Stimulated activated naive CD4-positive, alpha-beta T cell (primary cell): Measurements from ENCODE around the gene PTRHD1.
A peak's percentile ranks its signal among the peaks of the same experiment; 100 is the strongest.
"Not testable (repeated sequence)": the region's sequence is repeated elsewhere in the genome, so short reads cannot be mapped to it uniquely, and the experiment has no call there.

Experiments
- DNase-seq, 6 experiments: peaks; one replicate each; lab custom pipeline; 2025; lab: John Stamatoyannopoulos, UW

The PTRHD1 gene

GRCh38 chr2:24792874-24793760 is at the start of gene PTRHD1, which contains the start of gene CENPO:
PTRHD1 (minus strand) TSS chr2:24793391; CDS start chr2:24793377, 14 bp downstream.
CENPO (plus strand) TSS chr2:24793425; CDS start chr2:24793920, 495 bp downstream.
- peak; percentile 92 to 99 (median 96) for DNase-seq

GRCh38 chr2:24842081-24843050 is 49.2 kb upstream of the PTRHD1 start:
- no peak for DNase-seq

- DNase-seq, result no peak
Observed at GRCh38 chr2:24840962-24841945, 48.1 kb upstream of the PTRHD1 start.

GRCh38 chr2:24840164-24840869 is 47.1 kb upstream of the PTRHD1 start:
- no peak for DNase-seq

- DNase-seq, result no peak
Observed at GRCh38 chr2:24839729-24840128, 46.5 kb upstream of the PTRHD1 start.

GRCh38 chr2:24838541-24838940 is 45.4 kb upstream of the PTRHD1 start:
- DNase-seq, result no peak

- no peak for DNase-seq
Observed at GRCh38 chr2:24837996-24838513, 44.9 kb upstream of the PTRHD1 start.

GRCh38 chr2:24836706-24837105 is 43.5 kb upstream of the PTRHD1 start:
- DNase-seq, result no peak

GRCh38 chr2:24836206-24836605 is 43.0 kb upstream of the PTRHD1 start:
- no peak for DNase-seq

- DNase-seq, result not testable (repeated sequence)
Observed at GRCh38 chr2:24835411-24835810, 42.2 kb upstream of the PTRHD1 start.

GRCh38 chr2:24834733-24835395 is 41.7 kb upstream of the PTRHD1 start:
- no peak for DNase-seq

GRCh38 chr2:24833821-24834732 is 40.9 kb upstream of the PTRHD1 start:
- DNase-seq, result no peak

GRCh38 chr2:24832931-24833701 is 39.9 kb upstream of the PTRHD1 start:
- DNase-seq, result no peak

GRCh38 chr2:24832521-24832920 is 39.3 kb upstream of the PTRHD1 start:
- no peak for DNase-seq

GRCh38 chr2:24832073-24832461 is 38.9 kb upstream of the PTRHD1 start:
- DNase-seq, result no peak

- no peak for DNase-seq
Observed at GRCh38 chr2:24831221-24832072, 38.3 kb upstream of the PTRHD1 start.

- no peak for DNase-seq
Observed at GRCh38 chr2:24830786-24831185, 37.6 kb upstream of the PTRHD1 start.
